ENCODE results near the gene MED25.

MED25 gene

DNA sequence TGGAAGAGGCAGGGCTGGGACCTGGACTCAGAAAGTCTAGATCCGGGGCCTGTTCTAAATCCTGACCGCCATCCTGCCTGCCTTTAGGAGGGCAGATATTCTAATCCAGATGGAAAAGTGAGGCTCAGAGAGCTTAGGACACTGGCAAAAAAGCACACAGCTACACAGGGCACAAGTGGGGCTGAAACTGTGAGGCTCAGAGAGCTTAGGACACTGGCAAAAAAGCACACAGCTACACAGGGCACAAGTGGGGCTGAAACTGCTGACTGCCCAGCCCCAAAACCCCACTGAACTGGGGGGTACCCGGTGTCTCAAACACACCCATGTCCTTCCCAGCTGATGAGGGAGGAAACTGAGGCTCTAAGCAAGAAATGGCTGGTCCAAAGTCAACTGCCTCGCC is 57.1 kb downstream of the MED25 start:
- no peak for FAIRE-seq

DNA sequence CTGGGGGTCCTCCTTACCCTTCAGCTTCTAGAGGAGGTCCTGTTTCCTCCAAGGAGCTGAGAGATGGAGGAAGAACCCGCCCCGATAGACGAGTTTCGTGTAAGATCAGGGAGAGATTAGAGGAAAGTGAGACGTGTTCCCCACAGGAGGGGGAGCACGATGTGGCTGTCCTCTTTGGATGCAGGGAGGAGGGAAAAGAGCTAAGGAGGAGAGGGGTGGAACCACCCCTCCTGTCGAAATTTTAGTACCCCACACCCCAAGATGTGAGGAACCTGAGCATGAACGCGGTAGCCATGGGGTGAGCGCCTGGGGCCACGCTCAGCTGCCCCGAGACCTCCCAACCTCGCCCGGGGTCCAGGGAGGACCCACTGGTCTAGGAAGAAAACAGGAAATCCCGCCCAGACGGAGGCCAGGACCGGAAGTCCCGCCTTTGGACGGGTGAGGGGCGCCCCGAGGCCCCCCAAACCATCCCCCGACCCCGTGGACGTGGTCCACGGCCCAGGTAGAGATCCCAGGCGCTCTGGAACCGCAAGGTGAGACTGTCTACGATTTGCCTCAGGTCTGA is 57.9 kb downstream of the MED25 start:
- FAIRE-seq = no peak

DNA sequence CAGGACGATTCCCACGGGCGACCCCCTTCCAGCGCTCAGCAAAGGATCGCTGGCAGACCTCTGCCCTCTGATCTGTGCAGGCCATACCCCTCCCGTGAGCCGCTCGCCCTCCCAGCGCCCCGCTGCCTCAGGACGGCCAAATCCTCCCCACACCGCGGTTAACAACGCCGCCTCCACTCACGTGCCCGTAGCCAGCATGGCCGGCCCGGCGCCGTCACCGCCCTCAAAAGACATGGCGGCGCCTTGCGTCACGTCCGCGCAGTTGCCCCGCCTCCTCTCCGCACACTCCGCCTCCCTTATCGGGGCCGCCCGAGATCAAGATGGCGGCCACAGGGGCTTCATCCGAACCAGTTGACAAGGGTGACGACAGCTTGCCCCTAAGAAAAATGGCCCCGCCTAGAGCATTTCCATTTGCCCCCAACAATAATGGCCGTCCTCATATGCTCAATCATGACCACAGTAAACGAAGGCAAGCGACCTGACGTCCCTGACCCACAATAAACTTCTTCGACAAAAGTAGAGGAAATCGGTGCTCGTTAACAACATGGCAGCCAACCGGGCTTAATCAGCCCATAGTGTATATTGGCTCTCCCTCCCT is 58.4 kb downstream of the MED25 start:
- peak; percentile 92 for FAIRE-seq

DNA sequence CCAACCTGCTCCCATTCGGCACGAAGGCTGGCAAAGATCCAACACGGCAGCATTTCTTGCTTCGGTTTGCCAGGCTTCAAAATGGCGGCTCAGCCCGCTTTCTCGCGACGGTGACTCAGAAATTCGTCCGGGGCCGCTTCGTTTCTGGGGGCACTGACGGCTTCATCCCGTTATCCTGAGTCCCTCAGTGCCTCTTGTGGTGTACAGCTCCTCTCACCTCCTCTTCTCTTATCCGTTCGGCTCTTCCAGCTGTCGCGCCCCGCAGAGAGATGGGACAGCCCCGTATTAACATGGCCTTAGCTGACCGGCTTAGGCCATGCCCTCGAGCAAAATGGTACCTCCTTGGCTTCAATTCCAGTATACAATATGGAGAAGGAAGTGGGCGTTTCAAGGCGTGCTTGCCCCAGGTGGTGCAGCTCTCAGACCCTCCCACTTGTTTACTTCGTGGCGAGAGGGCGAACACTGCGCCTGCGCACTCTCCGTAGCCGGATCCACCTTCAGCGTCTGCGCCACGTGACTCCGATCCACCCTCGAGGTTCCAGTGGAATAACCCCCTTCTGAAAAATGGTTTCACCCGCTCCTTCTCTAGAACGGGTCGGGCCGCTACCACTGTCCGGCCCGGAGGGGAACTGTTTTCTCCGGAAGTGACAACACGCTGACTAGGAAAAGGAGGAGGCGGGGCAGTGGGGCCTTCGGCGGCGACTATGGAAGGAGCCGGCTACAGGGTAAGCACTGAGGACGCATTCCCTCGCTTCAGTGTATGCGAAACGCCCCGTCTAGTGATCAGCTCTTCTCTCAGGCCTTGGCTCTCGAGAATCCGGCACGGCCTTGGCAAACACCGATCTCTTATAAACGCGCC is 59.2 kb downstream of the MED25 start, which contains the start of the genes AKT1S1 and TBC1D17:
Gene AKT1S1 (minus strand): TSS at position 336 of the 859 bp plus-strand sequence. CDS start 4,060 bp downstream, outside the sequence.
Gene TBC1D17 (plus strand): TSS at position 683 of the 859 bp plus-strand sequence. CDS start 22 bp downstream, at position 705.
- FAIRE-seq = peak; percentile 95

DNA sequence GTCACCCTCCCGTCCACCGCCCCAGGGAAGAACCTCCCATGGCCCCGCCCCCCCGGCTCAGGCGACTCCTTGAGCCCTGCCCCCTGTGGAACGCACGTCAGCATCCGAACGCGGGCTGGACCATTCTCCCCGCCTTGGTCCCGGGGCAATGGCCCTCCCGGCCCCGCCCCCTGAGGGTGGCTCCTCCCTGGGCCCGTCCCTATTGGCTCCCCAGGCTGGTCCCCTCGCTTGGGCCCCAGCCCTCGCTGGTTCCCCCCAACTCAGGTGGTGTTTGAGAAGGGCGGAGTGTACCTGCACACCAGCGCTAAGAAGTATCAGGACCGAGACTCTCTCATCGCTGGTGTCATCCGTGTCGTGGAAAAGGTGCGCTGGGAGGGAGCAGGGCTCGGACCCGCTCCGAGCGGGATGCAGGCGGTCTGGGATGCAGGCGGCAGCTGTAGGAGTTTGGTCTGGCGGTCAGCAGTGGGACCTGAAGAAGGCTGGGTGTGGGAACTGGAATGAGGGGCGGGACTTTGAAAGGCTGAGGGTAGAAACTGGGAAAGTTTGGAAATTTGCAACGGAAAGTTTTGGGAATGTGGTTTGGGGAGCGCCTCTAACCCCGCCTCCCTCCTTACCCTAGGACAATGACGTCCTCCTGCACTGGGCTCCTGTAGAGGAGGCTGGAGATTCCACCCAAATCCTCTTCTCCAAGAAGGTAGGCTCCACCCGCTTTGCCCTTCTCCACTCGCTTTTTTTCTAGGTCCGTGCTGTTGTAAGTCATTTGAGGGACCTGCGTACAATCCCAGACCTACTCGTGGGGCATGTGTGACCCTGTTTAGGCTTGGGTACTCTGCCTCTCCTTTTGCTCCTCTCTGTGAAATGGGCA is 60.0 kb downstream of the MED25 start:
- FAIRE-seq = no peak

DNA sequence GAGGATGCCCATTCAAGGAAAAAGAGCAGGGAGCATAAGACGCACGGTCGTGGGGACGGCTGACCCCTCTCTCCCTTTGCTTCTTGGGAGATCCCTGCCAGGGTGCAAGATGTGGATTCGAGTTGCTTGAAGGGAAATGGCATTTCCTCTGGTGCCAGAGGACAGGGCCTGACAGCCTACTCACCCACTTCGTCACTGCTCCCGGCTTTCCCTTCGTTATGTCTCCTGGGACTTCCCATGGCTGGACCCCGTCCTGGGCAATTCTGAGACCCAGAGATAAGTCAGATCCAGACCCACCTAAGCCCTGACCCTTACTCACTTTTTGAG is 60.6 kb downstream of the MED25 start:
- FAIRE-seq = no peak

DNA sequence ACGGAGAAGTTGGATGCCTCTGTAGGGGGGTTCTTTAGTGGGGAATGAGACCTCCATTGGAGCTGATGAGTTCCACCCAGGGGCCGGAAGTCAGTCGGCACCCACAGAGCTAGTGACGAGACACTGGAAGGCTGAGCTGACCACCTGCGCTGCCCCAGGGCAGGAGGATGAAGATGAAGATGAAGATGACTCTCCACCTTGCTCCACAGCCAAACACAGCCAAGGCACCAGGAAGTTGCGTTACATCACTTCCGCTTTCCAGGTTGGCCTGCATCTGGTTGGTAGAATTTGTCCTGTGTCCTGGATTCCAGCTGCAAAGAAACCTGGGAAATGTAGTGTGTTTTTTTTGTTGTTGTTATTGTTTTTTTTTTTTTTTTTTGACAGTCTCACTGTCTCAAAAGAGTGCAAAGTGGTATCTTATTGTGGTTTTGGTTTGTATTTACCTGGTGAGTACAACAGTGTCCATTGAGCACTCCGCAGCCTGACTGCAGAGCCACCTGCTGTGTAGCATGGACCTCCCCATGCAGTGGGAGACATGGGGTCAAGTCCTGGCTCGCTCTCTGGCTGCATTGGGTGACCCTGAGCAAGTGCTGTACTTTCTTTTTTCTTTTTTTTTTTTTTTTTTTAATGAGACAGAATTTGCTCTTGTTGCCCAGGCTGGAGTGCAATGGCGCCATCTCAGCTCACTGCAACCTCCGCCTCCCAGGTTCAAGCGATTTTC is 61.3 kb downstream of the MED25 start:
- no peak for FAIRE-seq

DNA sequence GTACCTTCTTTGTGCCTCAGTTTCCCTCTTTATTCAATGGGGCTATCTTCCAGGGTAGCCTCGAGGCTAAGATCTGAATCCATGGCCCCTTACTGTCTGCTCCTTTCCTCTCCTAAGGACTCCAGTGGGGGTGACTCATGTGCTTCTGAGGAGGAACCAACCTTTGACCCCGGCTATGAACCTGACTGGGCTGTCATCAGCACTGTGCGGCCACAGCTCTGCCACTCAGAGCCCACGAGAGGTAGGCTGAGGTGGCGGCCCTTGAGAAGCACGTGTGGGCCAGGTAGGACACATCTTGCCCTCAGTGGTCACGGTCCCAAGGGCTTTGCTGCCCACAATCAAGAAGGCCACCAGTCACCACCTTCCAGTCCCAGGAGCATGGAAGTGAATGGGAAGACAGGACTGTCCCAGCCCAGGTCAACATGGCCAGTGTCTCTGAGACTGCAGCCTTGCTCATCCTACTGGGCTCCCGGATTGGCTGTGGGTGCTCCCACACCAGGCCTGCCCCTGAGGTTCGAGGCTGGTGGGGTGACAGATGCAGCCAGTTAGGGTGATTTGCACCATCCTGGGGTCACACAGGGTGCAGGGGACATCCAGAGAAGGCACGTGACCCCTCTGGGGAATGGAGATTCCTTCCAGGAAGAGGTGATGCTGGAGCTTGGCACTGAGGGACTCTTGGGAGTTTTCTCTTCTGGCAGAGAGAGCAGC is 62.2 kb downstream of the MED25 start:
- FAIRE-seq = no peak

DNA sequence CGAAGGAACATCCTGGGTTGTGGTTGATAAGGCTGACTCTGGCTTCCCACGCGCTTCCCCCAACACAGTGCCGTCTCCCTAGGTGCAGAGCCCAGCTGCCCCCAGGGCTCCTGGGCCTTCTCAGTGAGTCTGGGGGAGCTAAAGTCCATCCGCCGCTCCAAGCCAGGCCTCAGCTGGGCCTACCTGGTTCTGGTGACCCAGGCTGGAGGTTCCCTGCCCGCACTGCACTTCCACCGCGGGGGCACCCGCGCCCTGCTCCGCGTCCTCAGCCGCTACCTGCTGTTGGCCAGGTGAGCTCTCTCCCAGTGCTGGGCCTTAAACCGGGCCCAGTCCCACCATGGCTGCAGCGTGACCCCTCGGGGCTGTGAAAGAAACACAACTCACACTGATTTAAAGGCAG is 63.1 kb downstream of the MED25 start:
- no peak for FAIRE-seq

DNA sequence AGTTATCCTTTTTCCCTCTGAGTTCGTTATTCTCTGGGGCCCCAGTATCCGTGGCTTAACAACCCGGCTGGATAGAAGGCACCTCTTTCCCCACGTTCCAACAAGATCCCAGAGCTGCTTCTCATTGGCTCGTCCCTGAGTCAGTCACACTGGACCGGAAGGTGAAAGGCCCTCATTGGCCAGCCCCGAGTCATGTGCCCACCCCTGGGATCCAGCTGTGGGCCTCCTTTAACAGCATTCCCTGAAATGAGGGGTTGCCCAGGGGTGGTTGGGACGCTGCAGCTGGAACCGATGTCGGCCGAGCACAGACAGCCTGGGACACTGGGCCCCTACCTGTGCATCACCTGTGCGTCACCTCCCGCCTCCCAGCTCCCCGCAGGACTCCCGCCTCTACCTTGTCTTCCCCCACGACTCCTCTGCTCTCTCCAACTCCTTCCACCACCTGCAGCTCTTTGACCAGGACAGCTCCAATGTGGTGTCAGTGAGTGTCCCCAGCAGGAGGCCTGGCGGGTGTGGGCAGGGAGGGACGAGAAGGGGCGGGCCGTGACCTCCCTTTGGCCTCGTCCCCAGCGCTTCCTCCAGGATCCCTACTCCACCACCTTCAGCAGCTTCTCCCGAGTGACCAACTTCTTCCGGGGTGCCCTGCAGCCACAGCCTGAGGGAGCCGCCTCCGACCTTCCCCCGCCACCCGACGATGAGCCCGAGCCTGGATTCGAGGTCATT is 63.7 kb downstream of the MED25 start:
- no peak for FAIRE-seq

DNA sequence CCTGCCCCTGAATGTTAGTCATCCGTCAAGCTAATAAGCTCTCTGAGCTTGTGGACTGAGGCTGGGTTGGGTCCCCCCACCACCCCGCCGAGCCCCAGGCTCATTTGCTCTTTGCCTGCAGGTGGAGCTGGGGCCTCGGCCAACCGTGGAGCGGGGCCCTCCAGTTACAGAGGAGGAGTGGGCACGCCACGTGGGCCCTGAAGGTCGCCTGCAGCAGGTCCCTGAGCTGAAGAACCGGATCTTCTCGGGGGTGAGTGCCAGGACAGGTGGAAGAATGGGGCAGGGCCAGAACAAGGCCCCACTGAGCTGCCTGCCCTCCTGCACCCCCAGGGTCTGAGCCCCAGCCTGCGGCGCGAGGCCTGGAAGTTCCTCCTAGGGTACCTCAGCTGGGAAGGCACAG is 64.6 kb downstream of the MED25 start:
- no peak for FAIRE-seq

DNA sequence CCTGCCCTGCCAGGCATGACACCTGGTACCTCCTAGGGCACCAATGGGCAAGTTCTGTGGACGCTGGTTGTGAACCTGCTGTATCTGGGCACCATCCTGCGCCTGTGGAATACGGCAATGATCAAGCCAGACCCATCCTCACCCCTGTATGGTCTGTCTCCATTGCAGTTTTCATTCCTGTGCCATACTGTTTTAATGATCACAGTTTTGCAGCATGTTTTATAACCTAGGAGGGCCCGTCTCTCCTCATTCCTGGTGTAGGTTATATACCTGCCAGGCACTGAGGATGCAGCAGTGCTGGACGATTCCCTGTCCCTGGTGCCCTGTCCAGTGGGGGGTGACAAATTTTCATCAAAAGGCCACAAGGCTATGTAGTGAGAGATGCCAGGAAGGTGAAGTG is 65.0 kb downstream of the MED25 start:
- no peak for FAIRE-seq

DNA sequence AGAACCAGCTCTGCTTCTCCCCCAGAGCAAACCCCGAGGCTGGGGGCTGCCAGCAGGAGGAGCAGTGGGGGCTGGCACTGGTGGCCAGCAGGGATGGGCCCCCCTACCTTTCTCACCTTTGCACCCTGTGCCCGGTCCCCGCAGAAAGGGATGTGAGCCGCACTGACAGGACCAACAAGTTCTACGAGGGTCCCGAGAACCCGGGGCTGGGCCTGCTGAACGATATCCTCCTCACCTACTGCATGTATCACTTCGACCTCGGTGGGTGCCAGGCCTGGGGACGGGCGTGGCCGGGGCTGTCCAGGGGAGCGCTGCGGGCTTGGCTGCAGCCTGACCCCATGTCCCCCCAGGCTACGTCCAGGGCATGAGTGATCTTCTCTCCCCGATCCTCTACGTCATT is 66.0 kb downstream of the MED25 start:
- no peak for FAIRE-seq

DNA sequence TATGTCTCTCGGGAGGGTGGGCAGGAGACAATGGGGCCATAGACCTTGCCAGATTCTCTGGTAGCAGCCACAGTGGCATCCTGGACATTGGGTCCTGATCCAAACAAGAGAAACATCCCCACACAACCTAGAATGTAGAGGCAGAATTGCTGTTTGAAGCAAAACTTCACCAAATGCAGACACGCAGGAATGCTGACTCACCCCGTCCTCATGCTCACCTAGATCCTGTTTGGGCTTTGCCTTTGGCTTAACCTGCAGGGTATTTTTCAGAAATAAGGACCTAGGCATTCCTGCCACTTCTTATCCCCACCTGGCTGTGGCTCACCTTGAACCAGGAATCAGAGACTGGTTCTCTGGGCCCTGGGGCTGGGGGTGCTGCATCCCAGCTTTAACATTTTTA is 66.7 kb downstream of the MED25 start:
- FAIRE-seq = no peak

Measured in colon (tissue), 2 donors.